Measurements from ENCODE around the gene CHML. TPM values are rescaled to one million over a fixed set of nuclear protein-coding genes. Genes with fewer than 3 reads are reported as not detected.

Gene CHML
- total and polyA plus RNA-seq, 10 of the 15 experiments (the other 5 are each of a cell fraction or from before 2014, with no cell fraction given): 2.0 to 15.5 (median 6.0) TPM

GRCh38 chr1:241642593-241642944, 2.4 kb upstream of the CHML start:
- H2AFZ ChIP-seq (ENCODE audit: control insufficient read depth, low read depth, low read length): no peak overlapping the region
- H3K4me1 ChIP-seq (ENCODE audit: control insufficient read depth, insufficient read depth, low read length): peaks cover 5% of the 10 kb centered on the region; the same call in 1 of the 2 replicates
- FAIRE-seq (no peak), DNase-seq (ENCODE audit: low read depth, low spot score) (no peak), ATAC-seq (no peak)
- H3K9me3 ChIP-seq (replicated peaks; ENCODE audit: control insufficient read depth, insufficient read depth, low read length): no peaks in the 10 kb centered on the region; the same call in 2 of the 3 replicates
- no peaks in the 10 kb centered on the region for H4K20me1 ChIP-seq (ENCODE audit: control insufficient read depth, insufficient read depth)
- ChIA-PET RAD21 (ENCODE audit: unreplicated experiment) (no interaction called here), CTCF (no interaction called here), POLR2A (no interaction called here), SMC1A (ENCODE audit: uncharacterized antibody, unreplicated experiment) (interaction anchor here (0.8 kb wide), 1 partner anchor 45 kb away, joined by 3 read pairs; no protein-coding TSS in a partner anchor)
- in situ Hi-C loops (cut with MboI): no loop called here
- no peaks in the 10 kb centered on the region for H3K36me3 ChIP-seq (ENCODE audit: control insufficient read depth in 2 of 2, insufficient read depth in 2 of 2, low read length in 1 of 2)
- no peaks in the 10 kb centered on the region for H3K27me3 ChIP-seq (replicated peaks in 1 of 2; ENCODE audit: control insufficient read depth in 2 of 2, insufficient read depth in 2 of 2, low read length in 1 of 2)
- no TSS peak for BruUV-seq (replicated peaks)
- no peak overlapping the region for H3K4me2 ChIP-seq (ENCODE audit: control insufficient read depth, insufficient read depth)
- intact Hi-C loops (cut with micrococcal nuclease; ENCODE audit: unreplicated experiment): no loop called here
- 86% methylated on average over 1 of the region's 1 CpG for WGBS (ENCODE audit: insufficient coverage, insufficient replicate concordance, low lambda C conversion rate, missing lambda C conversion rate)
- peaks cover 22% of the 10 kb centered on the region for H3K79me2 ChIP-seq (ENCODE audit: control insufficient read depth, insufficient read depth, low read length)
- H3K27ac ChIP-seq (ENCODE audit: control insufficient read depth, insufficient read depth): no peak overlapping the region
- H3K9ac ChIP-seq (ENCODE audit: control insufficient read depth, insufficient read depth, low read length): no peak overlapping the region
- H3K4me3 ChIP-seq: no peak overlapping the region
- TF ChIP-seq ZNF207 (IDR thresholded peaks at IDR 0.05; ENCODE audit: borderline replicate concordance): no peak
- TF ChIP-seq HDAC2 (IDR thresholded peaks at IDR 0.05): no peak
- TF ChIP-seq SMAD1 (IDR thresholded peaks at IDR 0.05; ENCODE audit: low read depth, partially characterized antibody): no peak
- no peak for TF ChIP-seq BRCA1 (IDR thresholded peaks at IDR 0.05; ENCODE audit: low read depth, low read length)
- TF ChIP-seq, protein P1, sequence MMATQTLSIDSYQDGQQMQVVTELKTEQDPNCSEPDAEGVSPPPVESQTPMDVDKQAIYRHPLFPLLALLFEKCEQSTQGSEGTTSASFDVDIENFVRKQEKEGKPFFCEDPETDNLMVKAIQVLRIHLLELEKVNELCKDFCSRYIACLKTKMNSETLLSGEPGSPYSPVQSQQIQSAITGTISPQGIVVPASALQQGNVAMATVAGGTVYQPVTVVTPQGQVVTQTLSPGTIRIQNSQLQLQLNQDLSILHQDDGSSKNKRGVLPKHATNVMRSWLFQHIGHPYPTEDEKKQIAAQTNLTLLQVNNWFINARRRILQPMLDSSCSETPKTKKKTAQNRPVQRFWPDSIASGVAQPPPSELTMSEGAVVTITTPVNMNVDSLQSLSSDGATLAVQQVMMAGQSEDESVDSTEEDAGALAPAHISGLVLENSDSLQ (IDR thresholded peaks at IDR 0.05): no peak
- no peak for TF ChIP-seq ZNF274 (IDR thresholded peaks at IDR 0.05; ENCODE audit: insufficient read depth, insufficient read length)
- no peak for TF ChIP-seq DPF2 (IDR thresholded peaks at IDR 0.05)
- no peak for TF ChIP-seq SIN3A (IDR thresholded peaks at IDR 0.05; ENCODE audit: low read depth, low read length)
- TF ChIP-seq, protein P2, sequence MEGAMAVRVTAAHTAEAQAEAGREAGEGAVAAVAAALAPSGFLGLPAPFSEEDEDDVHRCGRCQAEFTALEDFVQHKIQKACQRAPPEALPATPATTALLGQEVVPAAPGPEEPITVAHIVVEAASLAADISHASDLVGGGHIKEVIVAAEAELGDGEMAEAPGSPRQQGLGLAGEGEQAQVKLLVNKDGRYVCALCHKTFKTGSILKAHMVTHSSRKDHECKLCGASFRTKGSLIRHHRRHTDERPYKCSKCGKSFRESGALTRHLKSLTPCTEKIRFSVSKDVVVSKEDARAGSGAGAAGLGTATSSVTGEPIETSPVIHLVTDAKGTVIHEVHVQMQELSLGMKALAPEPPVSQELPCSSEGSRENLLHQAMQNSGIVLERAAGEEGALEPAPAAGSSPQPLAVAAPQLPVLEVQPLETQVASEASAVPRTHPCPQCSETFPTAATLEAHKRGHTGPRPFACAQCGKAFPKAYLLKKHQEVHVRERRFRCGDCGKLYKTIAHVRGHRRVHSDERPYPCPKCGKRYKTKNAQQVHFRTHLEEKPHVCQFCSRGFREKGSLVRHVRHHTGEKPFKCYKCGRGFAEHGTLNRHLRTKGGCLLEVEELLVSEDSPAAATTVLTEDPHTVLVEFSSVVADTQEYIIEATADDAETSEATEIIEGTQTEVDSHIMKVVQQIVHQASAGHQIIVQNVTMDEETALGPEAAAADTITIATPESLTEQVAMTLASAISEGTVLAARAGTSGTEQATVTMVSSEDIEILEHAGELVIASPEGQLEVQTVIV (IDR thresholded peaks at IDR 0.05; ENCODE audit: borderline replicate concordance, partially characterized antibody): no peak
- TF ChIP-seq BACH1 (IDR thresholded peaks at IDR 0.05; ENCODE audit: borderline replicate concordance): no peak
- TF ChIP-seq, protein P3, sequence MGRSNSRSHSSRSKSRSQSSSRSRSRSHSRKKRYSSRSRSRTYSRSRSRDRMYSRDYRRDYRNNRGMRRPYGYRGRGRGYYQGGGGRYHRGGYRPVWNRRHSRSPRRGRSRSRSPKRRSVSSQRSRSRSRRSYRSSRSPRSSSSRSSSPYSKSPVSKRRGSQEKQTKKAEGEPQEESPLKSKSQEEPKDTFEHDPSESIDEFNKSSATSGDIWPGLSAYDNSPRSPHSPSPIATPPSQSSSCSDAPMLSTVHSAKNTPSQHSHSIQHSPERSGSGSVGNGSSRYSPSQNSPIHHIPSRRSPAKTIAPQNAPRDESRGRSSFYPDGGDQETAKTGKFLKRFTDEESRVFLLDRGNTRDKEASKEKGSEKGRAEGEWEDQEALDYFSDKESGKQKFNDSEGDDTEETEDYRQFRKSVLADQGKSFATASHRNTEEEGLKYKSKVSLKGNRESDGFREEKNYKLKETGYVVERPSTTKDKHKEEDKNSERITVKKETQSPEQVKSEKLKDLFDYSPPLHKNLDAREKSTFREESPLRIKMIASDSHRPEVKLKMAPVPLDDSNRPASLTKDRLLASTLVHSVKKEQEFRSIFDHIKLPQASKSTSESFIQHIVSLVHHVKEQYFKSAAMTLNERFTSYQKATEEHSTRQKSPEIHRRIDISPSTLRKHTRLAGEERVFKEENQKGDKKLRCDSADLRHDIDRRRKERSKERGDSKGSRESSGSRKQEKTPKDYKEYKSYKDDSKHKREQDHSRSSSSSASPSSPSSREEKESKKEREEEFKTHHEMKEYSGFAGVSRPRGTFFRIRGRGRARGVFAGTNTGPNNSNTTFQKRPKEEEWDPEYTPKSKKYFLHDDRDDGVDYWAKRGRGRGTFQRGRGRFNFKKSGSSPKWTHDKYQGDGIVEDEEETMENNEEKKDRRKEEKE (IDR thresholded peaks at IDR 0.05): no peak
- no peak for TF ChIP-seq EZH2 (IDR thresholded peaks at IDR 0.05; ENCODE audit: borderline replicate concordance, control insufficient read depth, low read depth, low read length)
- TF ChIP-seq NR2F1 (conservative IDR thresholded peaks at IDR 0.05): no peak
- no peak for TF ChIP-seq KAT2A (conservative IDR thresholded peaks at IDR 0.05; ENCODE audit: control insufficient read depth, low read depth, low read length)

All from GM12878 (cell line).